ENCODE measurements around the gene FARP1. TPM values are rescaled to one million over a fixed set of nuclear protein-coding genes. Genes with fewer than 3 reads are reported as not detected.

The FARP1 gene
- total and polyA plus RNA-seq, 2 of the 13 experiments (the other 11 are each of a cell fraction or from before 2014, with no cell fraction given): 70.6 to 126 TPM

GRCh38 chr13:98489446-98490194, 346.7 kb downstream of the FARP1 start (continued):
- no peak for TF ChIP-seq ZBTB26 (CRISPR knock-in tag; IDR thresholded peaks at IDR 0.05; ENCODE audit: borderline replicate concordance)
- no peak for TF ChIP-seq MTF2 (CRISPR knock-in tag; IDR thresholded peaks at IDR 0.05; ENCODE audit: borderline replicate concordance)
- no peak for TF ChIP-seq SETDB1 (CRISPR knock-in tag; IDR thresholded peaks at IDR 0.05; ENCODE audit: borderline replicate concordance)
- no peak for TF ChIP-seq MLXIP (CRISPR knock-in tag; IDR thresholded peaks at IDR 0.05; ENCODE audit: borderline replicate concordance)
- TF ChIP-seq ZNF761 (CRISPR knock-in tag; conservative IDR thresholded peaks at IDR 0.05): no peak
- TF ChIP-seq ZNF574 (CRISPR knock-in tag; IDR thresholded peaks at IDR 0.05): 0 out of 2 replicates have a peak, but pooled peaks have one; percentile 11
- TF ChIP-seq AKAP8 (CRISPR knock-in tag; IDR thresholded peaks at IDR 0.05): 0 out of 2 replicates have a peak, but pooled peaks have one; percentile 54
- TF ChIP-seq SALL1 (CRISPR knock-in tag; IDR thresholded peaks at IDR 0.05): 0 out of 2 replicates have a peak, but pooled peaks have one; percentile 3
- no peak for TF ChIP-seq ELF3 (CRISPR knock-in tag; IDR thresholded peaks at IDR 0.05)
- TF ChIP-seq MAX (IDR thresholded peaks at IDR 0.05): no peak
- TF ChIP-seq HOXA9 (CRISPR knock-in tag; IDR thresholded peaks at IDR 0.05; ENCODE audit: borderline replicate concordance): no peak
- 0 out of 2 replicates have a peak, but pooled peaks have one; percentile 27 for TF ChIP-seq WIZ (CRISPR knock-in tag; IDR thresholded peaks at IDR 0.05)
- TF ChIP-seq NRL (CRISPR knock-in tag; IDR thresholded peaks at IDR 0.05; ENCODE audit: borderline replicate concordance): no peak
- no peak for TF ChIP-seq DPF2 (CRISPR knock-in tag; IDR thresholded peaks at IDR 0.05; ENCODE audit: borderline replicate concordance, low read depth)

All from HepG2 (cell line).